Measurements from ENCODE around the gene ELP2.

ELP2 gene

GRCh38 chr18:36191286-36191685, 61.6 kb downstream of the ELP2 start:
- H3K4me1 ChIP-seq (ENCODE audit: control insufficient read depth in 1 of 2, insufficient read depth in 1 of 2, low read depth in 1 of 2, low read length in 1 of 2) = peaks cover 17 to 18% of the 10 kb centered on the region in 2 experiments
- no peaks in the 10 kb centered on the region for H3K9me3 ChIP-seq
- no peaks in the 10 kb centered on the region for H3K36me3 ChIP-seq
- H3K4me3 ChIP-seq (ENCODE audit: low read depth in 1 of 2, low read length in 1 of 2) = no peak overlapping the region
- peaks cover 70% of the 10 kb centered on the region for H3K27me3 ChIP-seq
- TF ChIP-seq CTCF (IDR thresholded peaks at IDR 0.05) = no peak
- no peak overlapping the region for H3K27ac ChIP-seq

- H3K27me3 ChIP-seq = peaks cover 66% of the 10 kb centered on the region
- no peak overlapping the region for H3K4me3 ChIP-seq (ENCODE audit: low read depth in 1 of 2, low read length in 1 of 2)
- H3K4me1 ChIP-seq (ENCODE audit: control insufficient read depth in 1 of 2, insufficient read depth in 1 of 2, low read depth in 1 of 2, low read length in 1 of 2) = peaks cover 13% of the 10 kb centered on the region in 2 experiments
- no peaks in the 10 kb centered on the region for H3K9me3 ChIP-seq
- no peak for TF ChIP-seq CTCF (IDR thresholded peaks at IDR 0.05)
- H3K36me3 ChIP-seq = no peaks in the 10 kb centered on the region
- no peak overlapping the region for H3K27ac ChIP-seq
Measured at GRCh38 chr18:36191711-36192110, 62.0 kb downstream of the ELP2 start.

GRCh38 chr18:36194600-36195315, 65.1 kb downstream of the ELP2 start:
- H3K4me3 ChIP-seq (ENCODE audit: low read depth in 1 of 2, low read length in 1 of 2) = no peak overlapping the region
- no peaks in the 10 kb centered on the region for H3K36me3 ChIP-seq
- H3K9me3 ChIP-seq = no peaks in the 10 kb centered on the region
- H3K4me1 ChIP-seq (ENCODE audit: control insufficient read depth in 1 of 2, insufficient read depth in 1 of 2, low read depth in 1 of 2, low read length in 1 of 2) = no peaks in the 10 kb centered on the region
- TF ChIP-seq CTCF (IDR thresholded peaks at IDR 0.05) = no peak
- no peak overlapping the region for H3K27ac ChIP-seq
- H3K27me3 ChIP-seq = peaks cover 35% of the 10 kb centered on the region

- peaks cover 27% of the 10 kb centered on the region for H3K27me3 ChIP-seq
- H3K4me3 ChIP-seq (ENCODE audit: low read depth in 1 of 2, low read length in 1 of 2) = no peak overlapping the region
- TF ChIP-seq CTCF (IDR thresholded peaks at IDR 0.05) = no peak
- no peaks in the 10 kb centered on the region for H3K4me1 ChIP-seq (ENCODE audit: control insufficient read depth in 1 of 2, insufficient read depth in 1 of 2, low read depth in 1 of 2, low read length in 1 of 2)
- no peaks in the 10 kb centered on the region for H3K9me3 ChIP-seq
- no peaks in the 10 kb centered on the region for H3K36me3 ChIP-seq
- H3K27ac ChIP-seq = no peak overlapping the region
Measured at GRCh38 chr18:36195427-36196122, 65.9 kb downstream of the ELP2 start.

- Histone ChIP-seq H3K27me3 (peaks cover 20% of the 10 kb centered on the region), H3K4me1 (ENCODE audit: control insufficient read depth in 1 of 2, insufficient read depth in 1 of 2, low read depth in 1 of 2, low read length in 1 of 2) (no peaks in the 10 kb centered on the region), H3K27ac (no peak overlapping the region), H3K36me3 (no peaks in the 10 kb centered on the region), H3K4me3 (ENCODE audit: low read depth in 1 of 2, low read length in 1 of 2) (no peak overlapping the region), H3K9me3 (no peaks in the 10 kb centered on the region)
- TF ChIP-seq CTCF (IDR thresholded peaks at IDR 0.05) = no peak
Measured at GRCh38 chr18:36196238-36196995, 66.7 kb downstream of the ELP2 start.

Measured in neutrophil (primary cell).